GM12865 (cell line): ENCODE data around the gene FNDC7.

Experiments
- DNase-seq: peaks from one replicate; pipeline ENCODE4 v3.0.0; 2010; ENCODE audit warnings: low read depth
- H3K4me3 ChIP-seq: 2 replicates; pipeline ENCODE4 v1.5.1; 2011; ENCODE audit warnings: mild to moderate bottlenecking, low read depth, low read length, control low read depth
- TF ChIP-seq, protein P1 (sequence below): IDR thresholded peaks from 2 replicates; pipeline ENCODE4 v1.5.1; 2011; ENCODE audit warnings: low read length, control low read depth, low read depth, inconsistent platforms; ENCODE audit not compliant: insufficient read depth; ENCODE audit errors: missing control alignments

Gene FNDC7

DNA sequence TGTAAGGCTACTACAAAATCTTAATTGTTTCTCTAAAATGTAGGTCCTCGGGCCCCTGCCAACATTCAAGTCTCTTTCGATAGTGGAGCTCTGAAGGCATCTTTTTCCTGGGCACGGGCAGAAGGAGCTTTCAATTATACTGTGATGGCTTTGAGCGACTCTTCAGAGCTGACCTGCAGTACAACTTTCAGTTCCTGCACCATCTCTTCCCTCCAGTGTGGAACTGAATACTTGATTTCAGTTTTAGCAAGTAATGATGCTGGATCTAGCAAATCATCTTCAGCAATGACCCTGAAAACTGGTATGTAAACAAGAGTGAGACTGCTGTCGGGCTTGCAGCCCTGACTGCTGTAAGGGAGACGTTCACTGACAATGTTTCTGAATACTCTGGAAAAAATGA is 9.6 kb downstream of the FNDC7 start:
- no peak overlapping the region for H3K4me3 ChIP-seq
- DNase-seq: no peak
- TF ChIP-seq, protein P1, sequence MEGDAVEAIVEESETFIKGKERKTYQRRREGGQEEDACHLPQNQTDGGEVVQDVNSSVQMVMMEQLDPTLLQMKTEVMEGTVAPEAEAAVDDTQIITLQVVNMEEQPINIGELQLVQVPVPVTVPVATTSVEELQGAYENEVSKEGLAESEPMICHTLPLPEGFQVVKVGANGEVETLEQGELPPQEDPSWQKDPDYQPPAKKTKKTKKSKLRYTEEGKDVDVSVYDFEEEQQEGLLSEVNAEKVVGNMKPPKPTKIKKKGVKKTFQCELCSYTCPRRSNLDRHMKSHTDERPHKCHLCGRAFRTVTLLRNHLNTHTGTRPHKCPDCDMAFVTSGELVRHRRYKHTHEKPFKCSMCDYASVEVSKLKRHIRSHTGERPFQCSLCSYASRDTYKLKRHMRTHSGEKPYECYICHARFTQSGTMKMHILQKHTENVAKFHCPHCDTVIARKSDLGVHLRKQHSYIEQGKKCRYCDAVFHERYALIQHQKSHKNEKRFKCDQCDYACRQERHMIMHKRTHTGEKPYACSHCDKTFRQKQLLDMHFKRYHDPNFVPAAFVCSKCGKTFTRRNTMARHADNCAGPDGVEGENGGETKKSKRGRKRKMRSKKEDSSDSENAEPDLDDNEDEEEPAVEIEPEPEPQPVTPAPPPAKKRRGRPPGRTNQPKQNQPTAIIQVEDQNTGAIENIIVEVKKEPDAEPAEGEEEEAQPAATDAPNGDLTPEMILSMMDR: no peak

DNA sequence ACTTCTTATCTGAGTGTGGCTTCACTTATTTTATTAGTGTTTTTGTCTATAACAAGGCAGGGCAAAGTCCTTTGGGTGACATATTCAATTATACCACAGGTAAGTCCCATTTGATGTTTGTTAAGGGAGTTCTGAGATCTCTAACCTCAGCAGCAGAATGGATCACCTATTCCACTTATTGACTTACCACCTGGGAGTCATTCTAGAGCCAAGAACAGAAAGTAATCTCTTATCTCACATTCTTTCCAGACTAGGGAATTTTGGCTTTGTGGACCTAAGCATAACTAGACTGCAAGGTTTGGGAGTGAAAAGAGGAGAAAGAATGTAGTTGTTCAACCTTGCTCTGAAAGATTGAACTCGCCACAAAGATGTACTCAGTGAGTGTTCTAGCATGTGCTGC is 13.2 kb downstream of the FNDC7 start:
- H3K4me3 ChIP-seq: no peak overlapping the region
- TF ChIP-seq, protein P1: no peak
- DNase-seq: no peak

DNA sequence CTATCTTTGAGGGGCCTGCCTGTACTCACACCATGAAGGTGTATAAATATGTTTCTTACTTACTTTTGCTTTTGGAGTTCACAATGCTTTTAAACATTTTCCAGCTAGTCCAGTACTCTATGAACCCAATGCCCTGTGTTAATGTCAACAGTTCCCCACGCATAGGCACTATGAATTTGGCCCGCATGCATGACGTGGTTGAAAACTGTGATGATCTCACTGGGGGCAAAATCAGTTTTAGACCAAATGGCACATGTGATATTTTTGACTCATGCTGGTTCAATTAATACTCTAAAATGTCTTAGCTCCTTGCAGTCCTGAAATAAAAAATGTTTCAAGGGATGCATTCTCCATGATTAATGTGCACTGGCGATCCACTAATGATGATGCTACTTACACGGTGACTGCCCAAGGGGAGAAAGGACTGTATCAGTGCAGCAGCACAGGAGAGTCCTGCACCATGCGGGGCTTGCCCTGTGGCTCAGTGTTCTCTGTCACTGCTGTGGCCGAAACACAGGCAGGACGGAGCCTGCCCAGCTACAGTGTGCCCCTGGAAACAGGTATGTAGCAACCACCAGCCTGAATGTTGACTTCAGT is 15.7 kb downstream of the FNDC7 start:
- TF ChIP-seq, protein P1: no peak
- DNase-seq: no peak
- no peak overlapping the region for H3K4me3 ChIP-seq

DNA sequence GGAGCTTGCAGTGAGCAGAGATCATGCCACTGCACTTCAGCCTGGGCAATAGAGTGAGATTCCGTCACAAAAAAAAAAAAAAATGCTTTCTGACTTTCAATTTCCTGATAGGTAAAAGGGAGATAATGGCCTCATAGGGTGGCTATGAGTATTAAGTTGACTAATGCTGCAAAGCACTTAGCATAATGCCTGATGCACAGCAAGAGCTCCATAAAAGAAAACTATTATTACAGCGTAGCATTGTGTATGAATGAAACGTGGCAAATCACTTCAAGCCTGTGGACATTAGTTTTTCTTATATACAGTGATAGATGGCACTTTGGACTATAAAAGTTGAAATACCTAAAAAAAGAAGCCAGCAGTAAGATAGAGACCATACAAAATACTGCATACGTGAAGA is 16.8 kb downstream of the FNDC7 start:
- TF ChIP-seq, protein P1: no peak
- H3K4me3 ChIP-seq: no peak overlapping the region
- no peak for DNase-seq

DNA sequence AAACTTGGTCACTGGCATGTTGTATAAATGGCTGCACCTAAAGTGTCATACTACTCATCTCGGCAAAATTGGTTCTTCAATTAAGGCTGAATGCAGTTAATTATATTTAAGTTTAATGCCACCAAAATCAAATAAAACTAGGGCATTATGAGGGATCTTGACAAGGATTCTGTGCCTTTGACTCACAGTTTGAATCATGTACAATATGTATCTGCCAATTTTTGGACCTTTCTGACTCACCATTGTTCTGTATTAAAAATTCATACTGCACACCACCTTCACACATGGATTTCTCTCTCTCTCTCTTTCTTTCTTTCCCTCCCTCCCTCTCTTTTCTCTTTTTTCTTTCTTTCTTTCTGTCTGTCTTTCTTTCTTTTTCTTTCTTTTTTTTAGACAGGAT is 19.7 kb downstream of the FNDC7 start:
- TF ChIP-seq, protein P1: no peak
- no peak for DNase-seq
- H3K4me3 ChIP-seq: no peak overlapping the region

DNA sequence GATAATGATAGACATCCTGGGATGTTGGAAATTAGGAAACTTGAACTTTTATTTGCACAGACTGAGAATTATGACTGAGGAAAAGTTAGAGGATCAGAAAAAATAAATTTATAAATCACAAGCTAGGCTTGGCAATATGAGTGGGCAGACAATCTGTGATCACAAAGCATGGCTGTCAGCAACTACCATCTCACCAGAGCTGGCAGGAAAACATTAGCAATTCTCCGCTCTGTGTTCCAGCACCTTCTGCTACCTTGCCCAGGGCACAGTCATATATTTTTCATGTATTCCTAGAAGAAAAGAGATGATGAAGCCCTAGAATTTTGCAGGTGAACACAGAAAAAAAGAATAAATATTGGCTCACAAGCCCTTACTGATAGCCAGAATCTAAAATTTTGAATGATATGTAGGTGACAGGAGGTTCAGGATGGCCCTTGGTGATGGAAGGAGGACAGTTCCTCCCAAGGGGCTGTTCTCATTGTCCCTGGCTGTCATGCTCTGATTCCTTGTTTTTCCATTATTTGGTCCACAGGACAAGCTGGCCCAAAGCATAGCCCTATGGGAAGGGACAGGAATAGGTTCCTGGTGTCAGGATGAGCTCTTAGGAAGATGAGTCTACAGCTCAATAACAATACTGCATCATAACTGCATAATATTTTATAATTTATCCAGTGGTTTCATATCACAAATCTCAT is 21.6 kb downstream of the FNDC7 start:
- TF ChIP-seq, protein P1: no peak
- H3K4me3 ChIP-seq: no peak overlapping the region
- no peak for DNase-seq

DNA sequence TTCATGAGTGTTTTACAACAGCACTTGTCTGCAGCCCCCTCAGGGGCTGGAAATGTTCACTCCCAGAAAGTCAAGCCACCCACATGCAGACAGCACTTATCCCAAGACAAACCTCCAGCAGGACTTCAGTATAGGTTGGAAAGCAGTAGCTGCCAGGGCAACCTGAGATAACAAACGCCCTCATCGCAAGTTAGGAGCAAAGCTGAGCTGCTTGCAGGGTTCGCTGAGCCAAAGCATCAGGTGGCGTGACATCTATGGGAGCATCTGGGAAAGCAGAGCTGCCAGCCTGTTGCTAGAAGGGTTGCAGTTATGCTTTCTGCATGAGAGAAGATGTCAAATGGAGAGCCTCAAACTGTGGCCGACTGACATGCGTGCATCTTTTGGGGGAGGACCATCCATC is 29.5 kb downstream of the FNDC7 start:
- no peak for DNase-seq
- no peak overlapping the region for H3K4me3 ChIP-seq
- TF ChIP-seq, protein P1: no peak
